NCI-H128 (cell line): ENCODE data around the gene CCDC93.

Source experiments
- DNase-seq: peaks from one replicate; lab custom pipeline; 2025; ENCODE audit not compliant: unreplicated experiment; lab: John Stamatoyannopoulos, UW

Gene CCDC93

GRCh38 chr2:117917223-117917917, 96.5 kb downstream of the CCDC93 start:
- DNase-seq = no peak

GRCh38 chr2:117902933-117903332, 110.9 kb downstream of the CCDC93 start:
- no peak for DNase-seq

GRCh38 chr2:117888897-117889296, 125.0 kb downstream of the CCDC93 start:
- DNase-seq = no peak

GRCh38 chr2:117885308-117885707, 128.6 kb downstream of the CCDC93 start:
- no peak for DNase-seq

GRCh38 chr2:117879003-117879402, 134.9 kb downstream of the CCDC93 start:
- no peak for DNase-seq

- DNase-seq = no peak
Observed at GRCh38 chr2:117875786-117876185, 138.1 kb downstream of the CCDC93 start.
